NCI-H2171 treated with DMSO at 0.1 percent for 48 hours (cell line): ENCODE data around the gene GSG1.
"Not testable (repeated sequence)": the region's sequence is repeated elsewhere in the genome, so short reads cannot be mapped to it uniquely, and the experiment has no call there.

Source experiments
- DNase-seq: peaks from one replicate; lab custom pipeline; 2025; lab: John Stamatoyannopoulos, UW

The GSG1 gene

GRCh38 chr12:13090054-13090453, 13.4 kb downstream of the GSG1 start:
- no peak for DNase-seq

GRCh38 chr12:13088496-13088895, 15.0 kb downstream of the GSG1 start:
- no peak for DNase-seq

GRCh38 chr12:13087766-13088165, 15.7 kb downstream of the GSG1 start:
- no peak for DNase-seq

GRCh38 chr12:13085968-13086686, 17.3 kb downstream of the GSG1 start:
- no peak for DNase-seq

GRCh38 chr12:13084898-13085640, 18.4 kb downstream of the GSG1 start:
- no peak for DNase-seq

- not testable (repeated sequence) for DNase-seq
Measured at GRCh38 chr12:13083638-13084037, 19.8 kb downstream of the GSG1 start.

- no peak for DNase-seq
Measured at GRCh38 chr12:13082861-13083260, 20.6 kb downstream of the GSG1 start.

- no peak for DNase-seq
Measured at GRCh38 chr12:13080266-13080665, 23.2 kb downstream of the GSG1 start.

GRCh38 chr12:13079440-13079906, 24.0 kb downstream of the GSG1 start:
- DNase-seq = no peak

- DNase-seq = peak; percentile 42
Measured at GRCh38 chr12:13075786-13076570, 27.5 kb downstream of the GSG1 start.

- DNase-seq = peak; percentile 8
Measured at GRCh38 chr12:13075118-13075480, 28.4 kb downstream of the GSG1 start.

- peak; percentile 52 for DNase-seq
Measured at GRCh38 chr12:13074396-13075117, 28.9 kb downstream of the GSG1 start.

GRCh38 chr12:13073173-13073572, 30.3 kb downstream of the GSG1 start:
- DNase-seq = no peak

GRCh38 chr12:13071305-13072280, 31.9 kb downstream of the GSG1 start:
- peak; percentile 80 for DNase-seq

GRCh38 chr12:13069380-13069779, 34.1 kb downstream of the GSG1 start:
- DNase-seq = peak; percentile 6

- DNase-seq = no peak
Measured at GRCh38 chr12:13067322-13067721, 36.1 kb downstream of the GSG1 start.

- no peak for DNase-seq
Measured at GRCh38 chr12:13066459-13066858, 37.0 kb downstream of the GSG1 start.

GRCh38 chr12:13066014-13066413, 37.5 kb downstream of the GSG1 start:
- DNase-seq = no peak

GRCh38 chr12:13062669-13063068, 40.8 kb downstream of the GSG1 start:
- no peak for DNase-seq

GRCh38 chr12:13061377-13061776, 42.1 kb downstream of the GSG1 start:
- peak; percentile 22 for DNase-seq

GRCh38 chr12:13060581-13060980, 42.9 kb downstream of the GSG1 start:
- DNase-seq = no peak
